HCT116 (cell line): Measurements from ENCODE around the gene METRN. TPM values are rescaled to one million over a fixed set of nuclear protein-coding genes. Genes with fewer than 3 reads are reported as not detected.

Experiments
- ATAC-seq: fragments of 200-7000 bp; cut with Tn5 transposase; 2 replicates; pipeline ENCODE4 v1.9.1; 2020; ENCODE audit warnings: mild to moderate bottlenecking, moderate library complexity
- BruUV-seq: library from RNA; stranded (reverse); fragments of 400-500 nt; replicated peaks from 2 replicates; lab custom pipeline; 2021; lab: Mats Ljungman, UMichigan
- CTCF ChIA-PET: fragments of 300-600 bp; sonication (Branson Sonifier 250); formaldehyde crosslinking; loops from one replicate; lab custom pipeline; 2021; ENCODE audit warnings: antibody characterized with exemption; lab: Charles Lee
- POLR2A ChIA-PET: fragments of 300-600, 350-600 bp; sonication (Branson Sonifier 250); formaldehyde crosslinking; loops from one replicate; lab custom pipeline; 2021; ENCODE audit warnings: antibody characterized with exemption; lab: Charles Lee
- RAD21 ChIA-PET, 2 experiments: fragments of 300-600 bp; sonication (Branson Sonifier 250); formaldehyde crosslinking; loops; one replicate each; lab custom pipeline; 2023; ENCODE audit warnings: low total read pairs in 2 of 2; ENCODE audit not compliant: uncharacterized antibody in 2 of 2, unreplicated experiment in 2 of 2, low non-redundant PET in 1 of 2; lab: Charles Lee
- DNase-seq: peaks from one replicate; pipeline ENCODE4 v3.0.0-alpha.2; 2010; ENCODE audit warnings: low read depth, low spot score
- H2AFZ ChIP-seq: fragments of 200-600 bp; shearing (Covaris generic), sonication (generic); 2 replicates; pipeline ENCODE4 v1.6.1; 2017; ENCODE audit warnings: low read depth, mixed run types, mixed read lengths, antibody characterized with exemption, low read length; ENCODE audit not compliant: poor library complexity, severe bottlenecking
- H3K27ac ChIP-seq: 2 replicates; pipeline ENCODE4 v1.5.1; 2012; ENCODE audit warnings: low read depth, low read length
- H3K27me3 ChIP-seq: fragments of 200-600 bp; sonication (generic); 2 replicates; pipeline ENCODE4 v1.6.1; 2016; ENCODE audit warnings: mixed run types, low read length, mixed read lengths; ENCODE audit not compliant: insufficient read depth
- H3K36me3 ChIP-seq, 2 experiments: fragments of 200-500 bp in 1 of 2; fragments of 200-600 bp in 1 of 2; sonication (Bioruptor generic) in 1 of 2; sonication (generic) in 1 of 2; 2 replicates each; pipeline versions ENCODE4 v1.5.1 to v1.6.1; 2014 to 2016; ENCODE audit warnings: low read length in 2 of 2, inconsistent platforms in 1 of 2, mixed read lengths in 1 of 2, mixed run types in 1 of 2; ENCODE audit not compliant: insufficient read depth in 2 of 2, control insufficient read depth in 1 of 2
- H3K4me1 ChIP-seq, 2 experiments: fragments of 200-600 bp in 1 of 2; sonication (generic) in 1 of 2; 2 replicates each; pipeline versions ENCODE4 v1.5.1 to v1.6.1; 2012 to 2017; ENCODE audit warnings: low read length in 2 of 2, inconsistent platforms in 1 of 2, mild to moderate bottlenecking in 1 of 2, mixed read lengths in 1 of 2, mixed run types in 1 of 2, moderate library complexity in 1 of 2; ENCODE audit not compliant: insufficient read depth in 2 of 2, control insufficient read depth in 1 of 2
- H3K4me2 ChIP-seq: fragments of 200-600 bp; sonication (generic); 2 replicates; pipeline ENCODE4 v1.6.1; 2017; ENCODE audit warnings: mixed run types, low read length, mixed read lengths
- H3K4me3 ChIP-seq, 2 experiments: fragments of 200-600 bp in 1 of 2; sonication (generic) in 1 of 2; replicated peaks in 1 of 2; 2 replicates each; pipeline ENCODE4 v1.5.1; 2011 to 2016; ENCODE audit warnings: low read length in 2 of 2, control low read depth in 1 of 2, low read depth in 1 of 2, mild to moderate bottlenecking in 1 of 2, mixed read lengths in 1 of 2, mixed run types in 1 of 2
- H3K79me2 ChIP-seq: fragments of 200-600 bp; sonication (generic); 2 replicates; pipeline ENCODE4 v1.6.1; 2017; ENCODE audit warnings: mild to moderate bottlenecking, mixed run types, low read length, moderate library complexity, mixed read lengths; ENCODE audit not compliant: insufficient read depth
- H3K9ac ChIP-seq: fragments of 200-600 bp; sonication (generic); 2 replicates; pipeline ENCODE4 v1.6.1; 2016; ENCODE audit warnings: low read length, mixed read lengths
- H3K9me2 ChIP-seq: fragments of 200-600 bp; sonication (generic), shearing (Covaris generic); 2 replicates; pipeline ENCODE4 v1.6.1; 2017; ENCODE audit warnings: mixed run types, mild to moderate bottlenecking, moderate library complexity; ENCODE audit not compliant: insufficient read depth
- H3K9me3 ChIP-seq, 2 experiments: fragments of 200-500 bp in 1 of 2; fragments of 200-600 bp in 1 of 2; sonication (Bioruptor generic) in 1 of 2; sonication (generic) in 1 of 2; 2 replicates each; pipeline ENCODE4 v1.6.1; 2014 to 2017; ENCODE audit warnings: low read length in 2 of 2, mixed read lengths in 2 of 2, inconsistent platforms in 1 of 2, low read depth in 1 of 2, mild to moderate bottlenecking in 1 of 2, mixed run types in 1 of 2, moderate library complexity in 1 of 2; ENCODE audit not compliant: control insufficient read depth in 1 of 2, insufficient read depth in 1 of 2
- H4K20me1 ChIP-seq: fragments of 200-600 bp; sonication (generic), shearing (Covaris generic); 2 replicates; pipeline ENCODE4 v1.6.1; 2017; ENCODE audit warnings: mixed run types, mild to moderate bottlenecking, moderate library complexity; ENCODE audit not compliant: insufficient read depth
- CBX3 ChIP-seq: IDR thresholded peaks from 2 replicates; pipeline ENCODE4 v1.6.1; 2012; ENCODE audit warnings: low read depth
- CEBPB ChIP-seq: IDR thresholded peaks from 2 replicates; pipeline ENCODE4 v1.6.1; 2012; ENCODE audit warnings: low read depth
- CTCF ChIP-seq, 3 experiments: fragments of 200-600 bp in 1 of 3; sonication (generic) in 1 of 3; IDR thresholded peaks in 2 of 3; conservative IDR thresholded peaks in 1 of 3; 2 replicates each; pipeline ENCODE4 v1.5.1; 2012 to 2017; ENCODE audit warnings: low read depth in 2 of 3, low read length in 2 of 3, antibody characterized with exemption in 1 of 3, borderline replicate concordance in 1 of 3, control low read depth in 1 of 3, mild to moderate bottlenecking in 1 of 3, mixed read lengths in 1 of 3, mixed run types in 1 of 3, moderate library complexity in 1 of 3; ENCODE audit not compliant: insufficient read depth in 1 of 3
- EGR1 ChIP-seq: IDR thresholded peaks from 2 replicates; pipeline ENCODE4 v1.6.1; 2012; ENCODE audit warnings: low read depth
- ELF1 ChIP-seq: IDR thresholded peaks from 2 replicates; pipeline ENCODE4 v1.6.1; 2012; ENCODE audit warnings: low read depth, borderline replicate concordance
- EZH2phosphoT487 ChIP-seq: fragments of 200-600 bp; IDR thresholded peaks from 2 replicates; pipeline ENCODE4 v1.6.1; 2018; ENCODE audit warnings: antibody characterized with exemption, borderline replicate concordance
- JUND ChIP-seq: IDR thresholded peaks from 2 replicates; pipeline ENCODE4 v1.6.1; 2012
- MAX ChIP-seq: IDR thresholded peaks from 2 replicates; pipeline ENCODE4 v1.6.1; 2012
- RAD21 ChIP-seq: IDR thresholded peaks from 2 replicates; pipeline ENCODE4 v1.6.1; 2012; ENCODE audit warnings: low read depth, mild to moderate bottlenecking
- SIN3A ChIP-seq: IDR thresholded peaks from 2 replicates; pipeline ENCODE4 v1.6.1; 2012; ENCODE audit warnings: low read depth
- SP1 ChIP-seq: IDR thresholded peaks from 2 replicates; pipeline ENCODE4 v1.6.1; 2012; ENCODE audit warnings: low read depth
- SRF ChIP-seq: IDR thresholded peaks from 2 replicates; pipeline ENCODE4 v1.6.1; 2012; ENCODE audit warnings: low read depth
- YY1 ChIP-seq: IDR thresholded peaks from 2 replicates; pipeline ENCODE4 v1.6.1; 2011; ENCODE audit warnings: low read length, low read depth, moderate library complexity, mild to moderate bottlenecking; ENCODE audit not compliant: insufficient replicate concordance; ENCODE audit errors: extremely low read depth
- ZFX ChIP-seq: fragments of 450-650 bp; IDR thresholded peaks from 2 replicates; pipeline ENCODE4 v1.6.1; 2017
- ZNF274 ChIP-seq: fragments of 200-500 bp; sonication (Bioruptor generic); IDR thresholded peaks from 2 replicates; pipeline ENCODE4 v1.6.1; 2014; ENCODE audit warnings: mild to moderate bottlenecking, low read depth, low read length, inconsistent platforms
- intact Hi-C: fragments of 100-400 bp; cut with micrococcal nuclease; formaldehyde crosslinking; loops from 2 replicates; pipeline ENCODE4 v1.10.0; 2022
- total RNA-seq: library from RNA; stranded (reverse); gene quantifications from one replicate; pipeline ENCODE4 v1.2.1, GENCODE V29; 2021; ENCODE audit not compliant: unreplicated experiment
- TF ChIP-seq, protein P1 (sequence below): IDR thresholded peaks from 2 replicates; pipeline ENCODE4 v1.6.1; 2012; ENCODE audit warnings: low read depth

Gene METRN
- total RNA-seq, 1 experiment from 2014 or later, result 193 TPM

DNA sequence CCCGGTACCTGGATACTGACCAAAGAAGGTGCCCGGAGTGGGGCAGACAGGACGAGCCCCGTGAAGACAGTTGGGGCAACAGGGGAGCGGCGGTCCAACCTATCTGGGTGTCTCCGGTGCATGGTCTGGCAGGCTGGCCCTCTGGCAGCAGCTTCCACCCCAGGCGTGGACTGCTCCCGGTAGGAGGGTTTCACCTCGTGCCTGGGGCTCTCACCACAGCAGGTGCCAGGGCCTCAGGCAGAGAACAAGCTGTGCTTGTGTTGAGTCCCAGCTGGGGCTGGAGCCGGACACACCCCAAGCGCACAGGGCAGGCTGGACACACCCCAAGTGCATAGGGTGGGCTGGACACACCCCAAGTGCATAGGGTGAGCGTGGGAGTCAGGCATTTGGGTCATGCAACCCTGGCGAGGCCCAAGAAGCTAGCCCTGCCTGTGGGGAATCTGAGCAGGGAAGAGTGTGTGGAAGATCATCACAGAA is 7.8 kb upstream of the METRN start (continued):
- TF ChIP-seq ZNF274 (no peak), CEBPB (no peak), SRF (no peak), SIN3A (no peak)
- TF ChIP-seq, protein P1, sequence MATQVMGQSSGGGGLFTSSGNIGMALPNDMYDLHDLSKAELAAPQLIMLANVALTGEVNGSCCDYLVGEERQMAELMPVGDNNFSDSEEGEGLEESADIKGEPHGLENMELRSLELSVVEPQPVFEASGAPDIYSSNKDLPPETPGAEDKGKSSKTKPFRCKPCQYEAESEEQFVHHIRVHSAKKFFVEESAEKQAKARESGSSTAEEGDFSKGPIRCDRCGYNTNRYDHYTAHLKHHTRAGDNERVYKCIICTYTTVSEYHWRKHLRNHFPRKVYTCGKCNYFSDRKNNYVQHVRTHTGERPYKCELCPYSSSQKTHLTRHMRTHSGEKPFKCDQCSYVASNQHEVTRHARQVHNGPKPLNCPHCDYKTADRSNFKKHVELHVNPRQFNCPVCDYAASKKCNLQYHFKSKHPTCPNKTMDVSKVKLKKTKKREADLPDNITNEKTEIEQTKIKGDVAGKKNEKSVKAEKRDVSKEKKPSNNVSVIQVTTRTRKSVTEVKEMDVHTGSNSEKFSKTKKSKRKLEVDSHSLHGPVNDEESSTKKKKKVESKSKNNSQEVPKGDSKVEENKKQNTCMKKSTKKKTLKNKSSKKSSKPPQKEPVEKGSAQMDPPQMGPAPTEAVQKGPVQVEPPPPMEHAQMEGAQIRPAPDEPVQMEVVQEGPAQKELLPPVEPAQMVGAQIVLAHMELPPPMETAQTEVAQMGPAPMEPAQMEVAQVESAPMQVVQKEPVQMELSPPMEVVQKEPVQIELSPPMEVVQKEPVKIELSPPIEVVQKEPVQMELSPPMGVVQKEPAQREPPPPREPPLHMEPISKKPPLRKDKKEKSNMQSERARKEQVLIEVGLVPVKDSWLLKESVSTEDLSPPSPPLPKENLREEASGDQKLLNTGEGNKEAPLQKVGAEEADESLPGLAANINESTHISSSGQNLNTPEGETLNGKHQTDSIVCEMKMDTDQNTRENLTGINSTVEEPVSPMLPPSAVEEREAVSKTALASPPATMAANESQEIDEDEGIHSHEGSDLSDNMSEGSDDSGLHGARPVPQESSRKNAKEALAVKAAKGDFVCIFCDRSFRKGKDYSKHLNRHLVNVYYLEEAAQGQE, result no peak

DNA sequence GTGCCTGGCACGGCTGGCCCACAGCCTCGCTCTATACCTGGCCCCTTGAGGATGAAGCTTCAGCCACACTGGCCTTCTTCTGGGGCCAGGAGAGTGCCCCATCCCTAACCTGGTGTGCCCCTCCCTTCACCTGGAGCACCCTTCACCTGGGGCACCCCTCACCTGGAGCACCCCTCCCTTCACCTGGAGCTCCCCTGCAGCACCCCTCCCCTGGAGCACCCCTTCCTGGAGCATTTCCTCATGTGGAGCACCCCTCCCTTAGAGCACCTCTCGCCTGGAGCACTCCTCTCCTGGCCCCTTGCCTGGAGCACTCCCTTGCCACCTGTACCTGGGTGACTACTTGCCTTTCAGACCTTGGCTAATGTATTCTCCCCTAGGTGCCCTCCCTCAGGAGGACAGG is 6.9 kb upstream of the METRN start:
- Histone ChIP-seq H4K20me1 (no peaks in the 10 kb centered on the region), H3K9ac (no peak overlapping the region), H2AFZ (no peak overlapping the region), H3K4me1 (peaks cover 10 to 49% of the 10 kb centered on the region in 2 experiments), H3K27ac (no peak overlapping the region), H3K27me3 (no peaks in the 10 kb centered on the region)
- RAD21 ChIA-PET, result no interaction called here
- DNase-seq, result no peak
- CTCF ChIA-PET, result no interaction called here
- TF ChIP-seq SIN3A, result no peak
- no peak for TF ChIP-seq EZH2phosphoT487
- TF ChIP-seq ZFX, result no peak
- no peak for TF ChIP-seq MAX
- no peak for TF ChIP-seq JUND
- no peak for TF ChIP-seq CBX3
- TF ChIP-seq SRF, result no peak
- no peak for TF ChIP-seq CEBPB
- TF ChIP-seq EGR1, result no peak
- TF ChIP-seq RAD21, result no peak
- TF ChIP-seq YY1, result no peak
- TF ChIP-seq ELF1, result no peak
- TF ChIP-seq SP1, result no peak
- no peak for TF ChIP-seq CTCF (IDR thresholded peaks at IDR 0.05 in 2 of 3, conservative IDR thresholded peaks at IDR 0.05 in 1 of 3; ENCODE audit: borderline replicate concordance in 1 of 3, insufficient read depth in 1 of 3, low read depth in 2 of 3, low read length in 2 of 3)
- TF ChIP-seq, all 23 proteins: peak for 0
- intact Hi-C loops, result no loop called here
- Histone ChIP-seq H3K79me2 (peaks cover 21% of the 10 kb centered on the region), H3K9me2 (no peaks in the 10 kb centered on the region), H3K9me3 (no peaks in the 10 kb centered on the region), H3K36me3 (no peaks in the 10 kb centered on the region), H3K4me3 (no peak overlapping the region), H3K4me2 (no peak overlapping the region)
- BruUV-seq, result no TSS peak
- POLR2A ChIA-PET, result interaction anchor here (1.4 to 1.7 kb wide), 2 partner anchors 12 to 80 kb away, joined by 4 to 7 read pairs; partner anchors contain the start of genes CHTF18 and RPUSD1
- ATAC-seq, result no peak
